Measurements from ENCODE around the gene MPPED2.

MPPED2 gene

DNA sequence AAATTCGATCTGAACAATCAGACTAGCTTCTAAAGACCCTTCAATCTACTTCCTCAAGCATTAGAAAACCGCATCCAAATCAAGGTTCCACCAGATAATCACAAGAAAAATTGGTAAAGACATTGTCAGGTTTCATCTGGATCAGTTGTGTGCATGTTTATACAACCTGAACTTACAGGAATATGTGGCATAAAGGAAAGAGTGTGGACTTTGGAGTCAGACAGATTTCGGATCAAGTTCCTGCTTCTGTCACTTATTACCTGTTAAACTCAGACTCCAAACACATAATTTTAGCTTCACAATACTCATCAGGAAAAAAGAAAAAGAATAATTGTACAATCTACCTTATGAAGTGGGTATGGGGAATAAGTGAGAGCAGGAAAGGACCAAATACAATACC, 80.5 kb downstream of the MPPED2 start:
- TF ChIP-seq, protein P1, sequence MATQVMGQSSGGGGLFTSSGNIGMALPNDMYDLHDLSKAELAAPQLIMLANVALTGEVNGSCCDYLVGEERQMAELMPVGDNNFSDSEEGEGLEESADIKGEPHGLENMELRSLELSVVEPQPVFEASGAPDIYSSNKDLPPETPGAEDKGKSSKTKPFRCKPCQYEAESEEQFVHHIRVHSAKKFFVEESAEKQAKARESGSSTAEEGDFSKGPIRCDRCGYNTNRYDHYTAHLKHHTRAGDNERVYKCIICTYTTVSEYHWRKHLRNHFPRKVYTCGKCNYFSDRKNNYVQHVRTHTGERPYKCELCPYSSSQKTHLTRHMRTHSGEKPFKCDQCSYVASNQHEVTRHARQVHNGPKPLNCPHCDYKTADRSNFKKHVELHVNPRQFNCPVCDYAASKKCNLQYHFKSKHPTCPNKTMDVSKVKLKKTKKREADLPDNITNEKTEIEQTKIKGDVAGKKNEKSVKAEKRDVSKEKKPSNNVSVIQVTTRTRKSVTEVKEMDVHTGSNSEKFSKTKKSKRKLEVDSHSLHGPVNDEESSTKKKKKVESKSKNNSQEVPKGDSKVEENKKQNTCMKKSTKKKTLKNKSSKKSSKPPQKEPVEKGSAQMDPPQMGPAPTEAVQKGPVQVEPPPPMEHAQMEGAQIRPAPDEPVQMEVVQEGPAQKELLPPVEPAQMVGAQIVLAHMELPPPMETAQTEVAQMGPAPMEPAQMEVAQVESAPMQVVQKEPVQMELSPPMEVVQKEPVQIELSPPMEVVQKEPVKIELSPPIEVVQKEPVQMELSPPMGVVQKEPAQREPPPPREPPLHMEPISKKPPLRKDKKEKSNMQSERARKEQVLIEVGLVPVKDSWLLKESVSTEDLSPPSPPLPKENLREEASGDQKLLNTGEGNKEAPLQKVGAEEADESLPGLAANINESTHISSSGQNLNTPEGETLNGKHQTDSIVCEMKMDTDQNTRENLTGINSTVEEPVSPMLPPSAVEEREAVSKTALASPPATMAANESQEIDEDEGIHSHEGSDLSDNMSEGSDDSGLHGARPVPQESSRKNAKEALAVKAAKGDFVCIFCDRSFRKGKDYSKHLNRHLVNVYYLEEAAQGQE (IDR thresholded peaks at IDR 0.05; ENCODE audit: insufficient replicate concordance, low read depth) = no peak
- TF ChIP-seq POLR2AphosphoS5 (IDR thresholded peaks at IDR 0.05; ENCODE audit: low read depth) (no peak), SPI1 (IDR thresholded peaks at IDR 0.05; ENCODE audit: borderline replicate concordance, low read depth) (no peak), GABPA (IDR thresholded peaks at IDR 0.05; ENCODE audit: low read depth) (no peak)
- TF ChIP-seq, protein P2, sequence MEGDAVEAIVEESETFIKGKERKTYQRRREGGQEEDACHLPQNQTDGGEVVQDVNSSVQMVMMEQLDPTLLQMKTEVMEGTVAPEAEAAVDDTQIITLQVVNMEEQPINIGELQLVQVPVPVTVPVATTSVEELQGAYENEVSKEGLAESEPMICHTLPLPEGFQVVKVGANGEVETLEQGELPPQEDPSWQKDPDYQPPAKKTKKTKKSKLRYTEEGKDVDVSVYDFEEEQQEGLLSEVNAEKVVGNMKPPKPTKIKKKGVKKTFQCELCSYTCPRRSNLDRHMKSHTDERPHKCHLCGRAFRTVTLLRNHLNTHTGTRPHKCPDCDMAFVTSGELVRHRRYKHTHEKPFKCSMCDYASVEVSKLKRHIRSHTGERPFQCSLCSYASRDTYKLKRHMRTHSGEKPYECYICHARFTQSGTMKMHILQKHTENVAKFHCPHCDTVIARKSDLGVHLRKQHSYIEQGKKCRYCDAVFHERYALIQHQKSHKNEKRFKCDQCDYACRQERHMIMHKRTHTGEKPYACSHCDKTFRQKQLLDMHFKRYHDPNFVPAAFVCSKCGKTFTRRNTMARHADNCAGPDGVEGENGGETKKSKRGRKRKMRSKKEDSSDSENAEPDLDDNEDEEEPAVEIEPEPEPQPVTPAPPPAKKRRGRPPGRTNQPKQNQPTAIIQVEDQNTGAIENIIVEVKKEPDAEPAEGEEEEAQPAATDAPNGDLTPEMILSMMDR (IDR thresholded peaks at IDR 0.05; ENCODE audit: insufficient read depth, low read length) = no peak
- no peak for DNase-seq (ENCODE audit: low read depth in 1 of 2, low spot score in 1 of 2)
- Histone ChIP-seq H3K27me3 (ENCODE audit: insufficient read depth, poor library complexity, severe bottlenecking) (no peaks in the 10 kb centered on the region), H3K27ac (replicated peaks) (no peak overlapping the region), H3K4me3 (replicated peaks; ENCODE audit: insufficient read depth, low read length) (no peak overlapping the region)

DNA sequence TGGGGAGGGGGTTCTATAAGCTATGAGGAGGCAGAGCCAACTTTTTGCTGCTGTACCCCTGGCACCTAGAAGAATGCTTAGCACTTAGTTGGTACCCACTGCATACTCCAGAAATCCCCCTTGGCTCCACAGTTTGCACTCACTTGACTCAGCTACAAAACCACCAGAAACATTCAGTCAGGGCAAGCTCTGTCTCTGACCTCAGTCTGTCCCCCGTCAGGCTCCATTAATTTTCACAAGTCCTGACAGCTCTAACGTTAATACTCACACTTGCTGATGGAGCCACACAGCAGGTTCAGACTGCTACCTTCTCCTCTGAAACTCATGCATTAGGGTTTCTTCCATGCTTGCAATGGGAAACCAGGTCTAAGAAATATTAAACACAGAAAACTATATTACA, 81.7 kb downstream of the MPPED2 start:
- Histone ChIP-seq H3K27ac (replicated peaks) (no peak overlapping the region), H3K4me3 (replicated peaks; ENCODE audit: insufficient read depth, low read length) (no peak overlapping the region), H3K27me3 (ENCODE audit: insufficient read depth, poor library complexity, severe bottlenecking) (no peaks in the 10 kb centered on the region)
- no peak for DNase-seq (ENCODE audit: low read depth in 1 of 2, low spot score in 1 of 2)
- TF ChIP-seq SPI1 (IDR thresholded peaks at IDR 0.05; ENCODE audit: borderline replicate concordance, low read depth) (no peak), POLR2AphosphoS5 (IDR thresholded peaks at IDR 0.05; ENCODE audit: low read depth) (no peak), GABPA (IDR thresholded peaks at IDR 0.05; ENCODE audit: low read depth) (no peak)
- TF ChIP-seq, protein P2 (IDR thresholded peaks at IDR 0.05; ENCODE audit: insufficient read depth, low read length) = no peak

DNA sequence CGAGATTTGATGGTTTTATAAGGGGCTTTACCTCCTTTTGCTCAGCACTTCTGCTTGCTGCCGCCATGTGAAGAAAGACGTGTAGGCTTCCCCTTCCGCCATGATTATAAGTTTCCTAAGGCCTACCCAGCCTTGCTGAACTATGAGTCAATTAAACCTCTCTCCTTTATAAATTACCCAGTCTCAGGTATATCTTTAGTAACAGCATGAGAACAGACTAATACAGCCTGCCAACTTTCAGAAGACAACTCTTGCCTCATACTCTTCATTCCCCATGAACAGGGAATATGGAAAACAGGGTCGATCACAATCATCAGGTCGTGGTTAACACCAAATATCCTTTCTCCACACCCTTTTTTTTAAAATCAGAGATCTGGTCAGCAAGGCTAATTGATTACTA, 83.0 kb downstream of the MPPED2 start:
- no peak overlapping the region for H3K4me3 ChIP-seq (replicated peaks; ENCODE audit: insufficient read depth, low read length)
- H3K27me3 ChIP-seq (ENCODE audit: insufficient read depth, poor library complexity, severe bottlenecking) = no peaks in the 10 kb centered on the region
- H3K27ac ChIP-seq (replicated peaks) = no peak overlapping the region
- no peak for DNase-seq (ENCODE audit: low read depth in 1 of 2, low spot score in 1 of 2)
- TF ChIP-seq GABPA (IDR thresholded peaks at IDR 0.05; ENCODE audit: low read depth) = no peak
- TF ChIP-seq SPI1 (IDR thresholded peaks at IDR 0.05; ENCODE audit: borderline replicate concordance, low read depth) = no peak
- TF ChIP-seq, protein P1 (IDR thresholded peaks at IDR 0.05; ENCODE audit: insufficient replicate concordance, low read depth) = no peak
- TF ChIP-seq, protein P2 (IDR thresholded peaks at IDR 0.05; ENCODE audit: insufficient read depth, low read length) = no peak
- no peak for TF ChIP-seq POLR2AphosphoS5 (IDR thresholded peaks at IDR 0.05; ENCODE audit: low read depth)

DNA sequence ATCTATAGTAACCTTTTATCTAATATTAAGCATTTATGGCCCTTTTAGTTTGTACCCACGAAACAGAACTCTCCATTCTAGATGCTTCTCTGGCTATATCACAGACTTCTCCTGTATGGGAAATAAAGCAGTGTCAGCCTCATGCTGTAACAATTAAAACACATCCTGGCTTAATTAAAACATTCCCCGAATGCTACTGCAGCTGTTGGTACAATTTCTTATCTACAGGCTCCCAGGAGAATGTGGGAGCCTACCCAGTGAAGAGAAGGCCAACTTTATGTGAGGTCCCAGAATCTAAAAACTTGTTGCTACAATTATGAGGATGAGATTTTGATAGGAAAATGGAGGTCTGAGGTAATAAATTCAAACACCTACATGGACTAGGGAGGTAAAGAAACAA, 83.8 kb downstream of the MPPED2 start:
- H3K27ac ChIP-seq (replicated peaks) = no peak overlapping the region
- H3K4me3 ChIP-seq (replicated peaks; ENCODE audit: insufficient read depth, low read length) = no peak overlapping the region
- no peaks in the 10 kb centered on the region for H3K27me3 ChIP-seq (ENCODE audit: insufficient read depth, poor library complexity, severe bottlenecking)
- TF ChIP-seq GABPA (IDR thresholded peaks at IDR 0.05; ENCODE audit: low read depth) = no peak
- TF ChIP-seq, protein P2 (IDR thresholded peaks at IDR 0.05; ENCODE audit: insufficient read depth, low read length) = no peak
- TF ChIP-seq SPI1 (IDR thresholded peaks at IDR 0.05; ENCODE audit: borderline replicate concordance, low read depth) = no peak
- TF ChIP-seq, protein P1 (IDR thresholded peaks at IDR 0.05; ENCODE audit: insufficient replicate concordance, low read depth) = no peak
- no peak for TF ChIP-seq POLR2AphosphoS5 (IDR thresholded peaks at IDR 0.05; ENCODE audit: low read depth)
- no peak for DNase-seq (ENCODE audit: low read depth in 1 of 2, low spot score in 1 of 2)

Measured in HL-60 (cell line).